ENCODE measurements around the gene CCDC187.

CCDC187 gene

GRCh38 chr9:136304456-136304855 lies 562 bp upstream of the CCDC187 start:
- FAIRE-seq (no peak), DNase-seq (ENCODE audit: insufficient read length, low spot score) (no peak)
- TF ChIP-seq POLR2AphosphoS5 (IDR thresholded peaks at IDR 0.05; ENCODE audit: low read depth, low read length) (no peak), SPI1 (IDR thresholded peaks at IDR 0.05; ENCODE audit: low read depth, low read length) (no peak), TAF1 (IDR thresholded peaks at IDR 0.05; ENCODE audit: low read depth, low read length) (no peak), PAX5 (IDR thresholded peaks at IDR 0.05; ENCODE audit: insufficient read depth, low read length, severe bottlenecking) (no peak), POU2F2 (IDR thresholded peaks at IDR 0.05; ENCODE audit: low read depth, low read length) (no peak), POLR2A (IDR thresholded peaks at IDR 0.05; ENCODE audit: low read depth, low read length) (no peak)

DNA sequence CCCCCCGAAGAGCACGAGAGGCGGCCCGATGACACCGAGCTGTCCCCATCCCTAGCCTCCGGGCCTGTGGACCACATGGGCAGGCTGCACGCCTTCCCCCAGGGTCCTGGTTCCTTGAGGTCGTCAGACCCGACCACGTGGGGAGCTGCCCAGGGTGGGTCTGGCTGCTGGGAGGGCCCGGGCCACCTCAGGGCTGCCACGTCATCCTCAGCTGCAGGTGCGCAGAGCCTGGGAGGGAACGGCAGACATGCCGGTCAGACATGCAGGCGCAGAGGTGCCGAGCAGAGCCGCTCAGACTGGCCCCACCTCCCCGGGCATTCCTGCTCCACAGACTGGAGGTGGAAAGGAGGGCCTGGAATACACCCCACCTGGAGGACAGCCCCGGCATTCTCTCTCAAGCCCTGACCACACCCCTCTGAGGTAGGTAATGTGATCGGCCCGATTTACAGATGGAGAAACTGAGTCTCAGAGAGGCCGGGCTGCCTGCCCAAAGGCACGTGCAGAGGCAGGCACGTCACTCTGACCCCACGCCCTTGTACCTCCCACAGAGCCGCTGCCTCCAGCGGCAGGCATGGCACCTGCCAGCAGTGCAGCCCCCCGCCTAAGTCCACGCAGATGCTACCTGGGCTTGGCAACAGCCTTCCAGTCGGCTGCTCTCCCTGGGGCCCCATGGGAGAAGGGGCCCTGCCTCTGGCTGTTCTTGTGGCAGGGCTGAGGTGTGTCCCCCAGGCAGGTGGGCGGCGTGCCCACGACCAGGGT lies 649 bp downstream of the CCDC187 start:
- no peak for TF ChIP-seq POU2F2 (IDR thresholded peaks at IDR 0.05; ENCODE audit: low read depth, low read length)
- DNase-seq (ENCODE audit: insufficient read length, low spot score) = no peak
- no peak for FAIRE-seq

DNA sequence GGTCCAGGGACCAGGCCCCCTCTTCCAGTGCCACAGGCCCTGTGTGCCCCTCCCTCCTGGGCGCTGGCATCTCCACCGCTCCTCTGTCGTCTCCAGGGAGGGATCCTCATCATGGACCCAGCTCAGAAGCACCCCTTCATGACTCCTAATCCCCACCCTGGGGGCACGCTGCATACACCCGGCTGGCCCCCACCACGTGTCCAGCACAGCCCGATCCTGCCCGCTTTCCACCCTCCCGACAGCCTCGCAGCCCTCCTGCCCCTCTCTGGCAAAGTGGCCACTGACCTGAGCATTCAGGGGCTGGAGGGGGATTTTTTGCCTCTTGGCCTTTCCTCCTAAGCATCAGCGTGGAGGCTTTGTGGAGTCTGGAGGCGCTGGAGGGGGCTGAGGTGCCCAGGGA lies 1.4 kb downstream of the CCDC187 start:
- TF ChIP-seq TAF1 (IDR thresholded peaks at IDR 0.05; ENCODE audit: low read depth, low read length) (no peak), POU2F2 (IDR thresholded peaks at IDR 0.05; ENCODE audit: low read depth, low read length) (no peak), SPI1 (IDR thresholded peaks at IDR 0.05; ENCODE audit: low read depth, low read length) (no peak), PAX5 (IDR thresholded peaks at IDR 0.05; ENCODE audit: insufficient read depth, low read length, severe bottlenecking) (no peak), POLR2A (IDR thresholded peaks at IDR 0.05; ENCODE audit: low read depth, low read length) (no peak), POLR2AphosphoS5 (IDR thresholded peaks at IDR 0.05; ENCODE audit: low read depth, low read length) (no peak)
- FAIRE-seq (no peak), DNase-seq (ENCODE audit: insufficient read length, low spot score) (no peak)

- no peak for DNase-seq (ENCODE audit: insufficient read length, low spot score)
- no peak for FAIRE-seq
- no peak for TF ChIP-seq SPI1 (IDR thresholded peaks at IDR 0.05; ENCODE audit: low read depth, low read length)
- TF ChIP-seq PAX5 (IDR thresholded peaks at IDR 0.05; ENCODE audit: insufficient read depth, low read length, severe bottlenecking) = no peak
- TF ChIP-seq POLR2AphosphoS5 (IDR thresholded peaks at IDR 0.05; ENCODE audit: low read depth, low read length) = no peak
- no peak for TF ChIP-seq POLR2A (IDR thresholded peaks at IDR 0.05; ENCODE audit: low read depth, low read length)
- no peak for TF ChIP-seq POU2F2 (IDR thresholded peaks at IDR 0.05; ENCODE audit: low read depth, low read length)
- TF ChIP-seq TAF1 (IDR thresholded peaks at IDR 0.05; ENCODE audit: low read depth, low read length) = no peak
Measured at GRCh38 chr9:136300866-136301265, 3.0 kb downstream of the CCDC187 start.

- TF ChIP-seq POLR2A (IDR thresholded peaks at IDR 0.05; ENCODE audit: low read depth, low read length) (no peak), POLR2AphosphoS5 (IDR thresholded peaks at IDR 0.05; ENCODE audit: low read depth, low read length) (no peak), POU2F2 (IDR thresholded peaks at IDR 0.05; ENCODE audit: low read depth, low read length) (no peak), SPI1 (IDR thresholded peaks at IDR 0.05; ENCODE audit: low read depth, low read length) (no peak), PAX5 (IDR thresholded peaks at IDR 0.05; ENCODE audit: insufficient read depth, low read length, severe bottlenecking) (no peak), TAF1 (IDR thresholded peaks at IDR 0.05; ENCODE audit: low read depth, low read length) (no peak)
- FAIRE-seq (no peak), DNase-seq (ENCODE audit: insufficient read length, low spot score) (no peak)
Measured at GRCh38 chr9:136300016-136300545, 3.8 kb downstream of the CCDC187 start.

GRCh38 chr9:136299541-136299940 lies 4.4 kb downstream of the CCDC187 start:
- TF ChIP-seq POU2F2 (IDR thresholded peaks at IDR 0.05; ENCODE audit: low read depth, low read length) (no peak), SPI1 (IDR thresholded peaks at IDR 0.05; ENCODE audit: low read depth, low read length) (no peak), POLR2AphosphoS5 (IDR thresholded peaks at IDR 0.05; ENCODE audit: low read depth, low read length) (no peak), POLR2A (IDR thresholded peaks at IDR 0.05; ENCODE audit: low read depth, low read length) (no peak), TAF1 (IDR thresholded peaks at IDR 0.05; ENCODE audit: low read depth, low read length) (no peak), PAX5 (IDR thresholded peaks at IDR 0.05; ENCODE audit: insufficient read depth, low read length, severe bottlenecking) (no peak)
- FAIRE-seq = no peak
- no peak for DNase-seq (ENCODE audit: insufficient read length, low spot score)

- DNase-seq (ENCODE audit: insufficient read length, low spot score) (no peak), FAIRE-seq (no peak)
- no peak for TF ChIP-seq POLR2AphosphoS5 (IDR thresholded peaks at IDR 0.05; ENCODE audit: low read depth, low read length)
- TF ChIP-seq TAF1 (IDR thresholded peaks at IDR 0.05; ENCODE audit: low read depth, low read length) = no peak
- TF ChIP-seq POLR2A (IDR thresholded peaks at IDR 0.05; ENCODE audit: low read depth, low read length) = no peak
- TF ChIP-seq SPI1 (IDR thresholded peaks at IDR 0.05; ENCODE audit: low read depth, low read length) = no peak
- no peak for TF ChIP-seq PAX5 (IDR thresholded peaks at IDR 0.05; ENCODE audit: insufficient read depth, low read length, severe bottlenecking)
- no peak for TF ChIP-seq POU2F2 (IDR thresholded peaks at IDR 0.05; ENCODE audit: low read depth, low read length)
Measured at GRCh38 chr9:136299116-136299515, 4.8 kb downstream of the CCDC187 start.

GRCh38 chr9:136297766-136298735 lies 5.8 kb downstream of the CCDC187 start:
- DNase-seq (ENCODE audit: insufficient read length, low spot score) = no peak
- FAIRE-seq = no peak

GRCh38 chr9:136297016-136297691 lies 6.7 kb downstream of the CCDC187 start:
- DNase-seq (ENCODE audit: insufficient read length, low spot score) (no peak), FAIRE-seq (no peak)
- TF ChIP-seq POU2F2 (IDR thresholded peaks at IDR 0.05; ENCODE audit: low read depth, low read length) (no peak), PAX5 (IDR thresholded peaks at IDR 0.05; ENCODE audit: insufficient read depth, low read length, severe bottlenecking) (no peak), POLR2A (IDR thresholded peaks at IDR 0.05; ENCODE audit: low read depth, low read length) (no peak), TAF1 (IDR thresholded peaks at IDR 0.05; ENCODE audit: low read depth, low read length) (no peak), POLR2AphosphoS5 (IDR thresholded peaks at IDR 0.05; ENCODE audit: low read depth, low read length) (no peak), SPI1 (IDR thresholded peaks at IDR 0.05; ENCODE audit: low read depth, low read length) (no peak)

More at GRCh38 chr9:136297766-136298735, 5.8 kb downstream of the CCDC187 start:
- TF ChIP-seq POU2F2 (IDR thresholded peaks at IDR 0.05; ENCODE audit: low read depth, low read length) = no peak

All from GM12891 (cell line).